Measurements from ENCODE around the gene SLC12A3. TPM values are rescaled to one million over a fixed set of nuclear protein-coding genes. Genes with fewer than 3 reads are reported as not detected.

SLC12A3 gene
- total and polyA plus RNA-seq, 4 experiments from 2014 or later, result not detected

GRCh38 chr16:56935201-56935600, 70.2 kb downstream of the SLC12A3 start:
- Histone ChIP-seq H3K27ac (ENCODE audit: low read depth, low read length) (peak overlapping the region; percentile 96), H3K36me3 (ENCODE audit: insufficient read depth, low read length) (peaks cover 43% of the 10 kb centered on the region), H3K27me3 (ENCODE audit: insufficient read depth, low read length) (no peaks in the 10 kb centered on the region), H3K4me1 (ENCODE audit: insufficient read depth, low read length) (peaks cover 79% of the 10 kb centered on the region), H3K9me3 (ENCODE audit: control insufficient read depth in 1 of 2, low read length in 2 of 2) (no peaks in the 10 kb centered on the region), H3K4me3 (ENCODE audit: low read length in 2 of 2) (no peak overlapping the region)
- Mint-ChIP-seq H3K27ac (peak overlapping the region; percentile 74 to 99 (median 88)), H3K27me3 (no peaks in the 10 kb centered on the region), H3K4me1 (peaks cover 49 to 80% (median 62%) of the 10 kb centered on the region in 4 donors), H3K9me3 (no peaks in the 10 kb centered on the region), H3K4me3 (peak overlapping the region; percentile 74 to 99 (median 96)), H3K36me3 (peaks cover 44 to 80% of the 10 kb centered on the region in 2 donors)
- no peak for DNase-seq
- CTCF ChIA-PET (ENCODE audit: partially characterized antibody), result no interaction called here
- intact Hi-C loops (cut with micrococcal nuclease), result loop anchor here (10.0 kb wide), 1 partner anchor 210 kb away; no protein-coding TSS in a partner anchor
- POLR2A ChIA-PET (ENCODE audit: partially characterized antibody), result no interaction called here

- Mint-ChIP-seq H3K4me1 (peaks cover 48 to 78% (median 59%) of the 10 kb centered on the region in 4 donors), H3K4me3 (peak overlapping the region in 1 of 8 donors; percentile 51), H3K27me3 (no peaks in the 10 kb centered on the region), H3K36me3 (peaks cover 44 to 89% of the 10 kb centered on the region in 2 donors), H3K27ac (peak overlapping the region in 4 of 7 donors; percentile 10 to 96 (median 26)), H3K9me3 (no peaks in the 10 kb centered on the region)
- no peak for DNase-seq
- Histone ChIP-seq H3K4me3 (ENCODE audit: low read length in 2 of 2) (no peak overlapping the region), H3K9me3 (ENCODE audit: control insufficient read depth in 1 of 2, low read length in 2 of 2) (no peaks in the 10 kb centered on the region), H3K27ac (ENCODE audit: low read depth, low read length) (no peak overlapping the region), H3K27me3 (ENCODE audit: insufficient read depth, low read length) (no peaks in the 10 kb centered on the region), H3K4me1 (ENCODE audit: insufficient read depth, low read length) (peaks cover 70% of the 10 kb centered on the region), H3K36me3 (ENCODE audit: insufficient read depth, low read length) (peaks cover 55% of the 10 kb centered on the region)
- intact Hi-C loops (cut with micrococcal nuclease), result loop anchor here (10.0 kb wide), 1 partner anchor 212 kb away; no protein-coding TSS in a partner anchor
- ChIA-PET POLR2A (ENCODE audit: partially characterized antibody) (interaction anchor here (0.8 to 1.6 kb wide), 3 partner anchors 9 to 104 kb away, joined by 3 to 4 read pairs (median 3); no protein-coding TSS in a partner anchor), CTCF (ENCODE audit: partially characterized antibody) (interaction anchor here (1.2 to 1.4 kb wide), 3 partner anchors 21 to 105 kb away, joined by 3 to 4 read pairs (median 3); no protein-coding TSS in a partner anchor)
Observed at GRCh38 chr16:56936491-56936890, 71.5 kb downstream of the SLC12A3 start.

GRCh38 chr16:56936950-56937349, 71.9 kb downstream of the SLC12A3 start:
- Histone ChIP-seq H3K4me1 (ENCODE audit: insufficient read depth, low read length) (peaks cover 68% of the 10 kb centered on the region), H3K4me3 (ENCODE audit: low read length in 2 of 2) (no peak overlapping the region), H3K36me3 (ENCODE audit: insufficient read depth, low read length) (peaks cover 59% of the 10 kb centered on the region), H3K27ac (ENCODE audit: low read depth, low read length) (no peak overlapping the region), H3K9me3 (ENCODE audit: control insufficient read depth in 1 of 2, low read length in 2 of 2) (no peaks in the 10 kb centered on the region), H3K27me3 (ENCODE audit: insufficient read depth, low read length) (no peaks in the 10 kb centered on the region)
- Mint-ChIP-seq H3K27ac (peak overlapping the region in 2 of 7 donors; percentile 4 to 22), H3K27me3 (no peaks in the 10 kb centered on the region), H3K4me1 (peaks cover 48 to 78% (median 58%) of the 10 kb centered on the region in 4 donors), H3K4me3 (peak overlapping the region in 1 of 8 donors; percentile 31), H3K36me3 (peaks cover 48 to 90% of the 10 kb centered on the region in 2 donors), H3K9me3 (no peaks in the 10 kb centered on the region)
- no peak for DNase-seq
- intact Hi-C loops (cut with micrococcal nuclease), result loop anchor here (10.0 kb wide), 1 partner anchor 212 kb away; no protein-coding TSS in a partner anchor
- ChIA-PET CTCF (ENCODE audit: partially characterized antibody) (interaction anchor here (1.2 to 1.4 kb wide), 3 partner anchors 22 to 105 kb away, joined by 3 to 4 read pairs (median 3); no protein-coding TSS in a partner anchor), POLR2A (ENCODE audit: partially characterized antibody) (interaction anchor here (0.7 to 1.6 kb wide), 5 partner anchors 8 to 102 kb away, joined by 3 to 4 read pairs (median 3); no protein-coding TSS in a partner anchor)

- Histone ChIP-seq H3K27me3 (ENCODE audit: insufficient read depth, low read length) (no peaks in the 10 kb centered on the region), H3K36me3 (ENCODE audit: insufficient read depth, low read length) (peaks cover 78% of the 10 kb centered on the region), H3K27ac (ENCODE audit: low read depth, low read length) (peak overlapping the region; percentile 43), H3K9me3 (ENCODE audit: control insufficient read depth in 1 of 2, low read length in 2 of 2) (no peaks in the 10 kb centered on the region), H3K4me3 (ENCODE audit: low read length in 2 of 2) (no peak overlapping the region), H3K4me1 (ENCODE audit: insufficient read depth, low read length) (peaks cover 61% of the 10 kb centered on the region)
- Mint-ChIP-seq H3K27me3 (no peaks in the 10 kb centered on the region), H3K9me3 (no peaks in the 10 kb centered on the region), H3K4me1 (peaks cover 46 to 74% (median 59%) of the 10 kb centered on the region in 4 donors), H3K4me3 (peak overlapping the region in 7 of 8 donors; percentile 49 to 78 (median 65)), H3K27ac (peak overlapping the region; percentile 87 to 95 (median 92)), H3K36me3 (peaks cover 60 to 92% of the 10 kb centered on the region in 2 donors)
- peak; percentile 35 to 75 (median 50) for DNase-seq
- intact Hi-C loops (cut with micrococcal nuclease), result loop anchor here (10.0 kb wide), 1 partner anchor 214 kb away; no protein-coding TSS in a partner anchor
- POLR2A ChIA-PET (ENCODE audit: partially characterized antibody), result interaction anchor here (0.8 to 1.9 kb wide), 7 partner anchors 9 to 247 kb away, joined by 3 to 5 read pairs (median 4); partner anchors contain the start of genes NLRC5 and PSME3IP1
- CTCF ChIA-PET (ENCODE audit: partially characterized antibody), result interaction anchor here (1.0 to 1.4 kb wide), 2 partner anchors 23 to 72 kb away, joined by 3 read pairs; partner anchors contain the start of gene CETP
Observed at GRCh38 chr16:56938664-56939513, 73.9 kb downstream of the SLC12A3 start.

- peaks cover 52% of the 10 kb centered on the region for H3K4me1 ChIP-seq (ENCODE audit: insufficient read depth, low read length)
- H3K27me3 ChIP-seq (ENCODE audit: insufficient read depth, low read length), result no peaks in the 10 kb centered on the region
- peak overlapping the region in 4 of 7 donors; percentile 36 to 92 (median 64) for H3K27ac Mint-ChIP-seq
- no peaks in the 10 kb centered on the region for H3K9me3 ChIP-seq (ENCODE audit: control insufficient read depth in 1 of 2, low read length in 2 of 2)
- ChIA-PET POLR2A (ENCODE audit: partially characterized antibody) (interaction anchor here (1.7 kb wide), 1 partner anchor 11 kb away, joined by 5 read pairs; no protein-coding TSS in a partner anchor), CTCF (ENCODE audit: partially characterized antibody) (interaction anchor here (1.4 kb wide), 1 partner anchor 73 kb away, joined by 3 read pairs; no protein-coding TSS in a partner anchor)
- H3K4me3 ChIP-seq (ENCODE audit: low read length in 2 of 2), result no peak overlapping the region
- peaks cover 61 to 93% of the 10 kb centered on the region in 2 donors for H3K36me3 Mint-ChIP-seq
- intact Hi-C loops (cut with micrococcal nuclease), result loop anchor here (10.0 kb wide), 1 partner anchor 215 kb away; no protein-coding TSS in a partner anchor
- no peak for DNase-seq
- no peak overlapping the region for H3K27ac ChIP-seq (ENCODE audit: low read depth, low read length)
- H3K36me3 ChIP-seq (ENCODE audit: insufficient read depth, low read length), result peaks cover 84% of the 10 kb centered on the region
- H3K4me1 Mint-ChIP-seq, result peaks cover 39 to 65% (median 51%) of the 10 kb centered on the region in 4 donors
- H3K4me3 Mint-ChIP-seq, result peak overlapping the region in 1 of 8 donors; percentile 20
- H3K27me3 Mint-ChIP-seq, result no peaks in the 10 kb centered on the region
- no peaks in the 10 kb centered on the region for H3K9me3 Mint-ChIP-seq
Observed at GRCh38 chr16:56939801-56940200, 74.8 kb downstream of the SLC12A3 start.

- DNase-seq, result no peak
- ChIA-PET POLR2A (ENCODE audit: partially characterized antibody) (interaction anchor here (1.1 to 5.5 kb wide), 3 partner anchors 9 to 101 kb away, joined by 4 to 51 read pairs (median 5); partner anchors contain the start of genes HERPUD1 and NLRC5), CTCF (ENCODE audit: partially characterized antibody) (interaction anchor here (0.8 to 1.7 kb wide), 3 partner anchors 10 to 74 kb away, joined by 3 to 8 read pairs (median 4); no protein-coding TSS in a partner anchor)
- H3K27ac ChIP-seq (ENCODE audit: low read depth, low read length), result no peak overlapping the region
- peaks cover 88% of the 10 kb centered on the region for H3K36me3 ChIP-seq (ENCODE audit: insufficient read depth, low read length)
- Mint-ChIP-seq H3K36me3 (peaks cover 55 to 90% of the 10 kb centered on the region in 2 donors), H3K4me1 (peaks cover 32 to 55% (median 41%) of the 10 kb centered on the region in 4 donors), H3K9me3 (no peaks in the 10 kb centered on the region), H3K27ac (peak overlapping the region in 3 of 7 donors; percentile 21 to 52 (median 22)), H3K27me3 (no peaks in the 10 kb centered on the region), H3K4me3 (no peak overlapping the region)
- no peaks in the 10 kb centered on the region for H3K9me3 ChIP-seq (ENCODE audit: control insufficient read depth in 1 of 2, low read length in 2 of 2)
- H3K4me3 ChIP-seq (ENCODE audit: low read length in 2 of 2), result no peak overlapping the region
- peaks cover 39% of the 10 kb centered on the region for H3K4me1 ChIP-seq (ENCODE audit: insufficient read depth, low read length)
- no peaks in the 10 kb centered on the region for H3K27me3 ChIP-seq (ENCODE audit: insufficient read depth, low read length)
- intact Hi-C loops (cut with micrococcal nuclease), result no loop called here
Observed at GRCh38 chr16:56941092-56941491, 76.1 kb downstream of the SLC12A3 start.

All from CD4-positive, alpha-beta memory T cell (primary cell).